Spleen (tissue), 7 donors: ENCODE measurements around the gene FAM83B.

Experiments
- CTCF ChIP-seq, 11 experiments: fragments of 200-600 bp in 7 of 11; fragments of 450-650 bp in 4 of 11; sonication (generic) in 4 of 11; IDR thresholded peaks in 8 of 11; conservative IDR thresholded peaks in 3 of 11; 1 replicate in 7 of 11; 2 replicates in 4 of 11; pipeline versions ENCODE4 v1.4.0 to v1.8.0; 2016 to 2021; ENCODE audit warnings: antibody characterized with exemption in 11 of 11, inconsistent platforms in 4 of 11, mild to moderate bottlenecking in 1 of 11
- POLR2AphosphoS5 ChIP-seq, 3 donors: sonication (generic); formaldehyde crosslinking; IDR thresholded peaks; one replicate each; pipeline ENCODE4 v1.5.1; 2017; ENCODE audit warnings: antibody characterized with exemption in 3 of 3
- donor health status: DM: no; HTN: no; CAD: no; lungs with moderate emphysema.
- donor health status: DM: no; HTN: no; CAD: no.
- donor health status: DM: no; HTN: no; CAD: no.

- no peak for TF ChIP-seq CTCF (IDR thresholded peaks at IDR 0.05 in 8 of 11, conservative IDR thresholded peaks at IDR 0.05 in 3 of 11)
- no peak for TF ChIP-seq POLR2AphosphoS5 (IDR thresholded peaks at IDR 0.05)
Measured at GRCh38 chr6:54827010-54827409, 19.6 kb upstream of the FAM83B start.
